Vagina (tissue), 2 donors: ENCODE measurements around the gene RNASEH2C.

Experiments
- CTCF ChIP-seq, 3 experiments: fragments of 450-650 bp in 2 of 3; fragments of 200-600 bp in 1 of 3; sonication (generic) in 1 of 3; IDR thresholded peaks; one replicate each; pipeline ENCODE4 v1.5.1; 2017 to 2019; ENCODE audit warnings: antibody characterized with exemption in 3 of 3, mild to moderate bottlenecking in 2 of 3, moderate library complexity in 2 of 3
- POLR2A ChIP-seq, 2 donors: fragments of 450-650 bp; IDR thresholded peaks; one replicate each; pipeline ENCODE4 v1.6.1; 2017; ENCODE audit warnings: antibody characterized with exemption in 2 of 2, mild to moderate bottlenecking in 2 of 2, moderate library complexity in 2 of 2

- TF ChIP-seq CTCF (IDR thresholded peaks at IDR 0.05), result no peak
- no peak for TF ChIP-seq POLR2A (IDR thresholded peaks at IDR 0.05)
Observed at GRCh38 chr11:65722261-65722660, 1.7 kb upstream of the RNASEH2C start.
